ENCODE data around the gene ZKSCAN4. TPM values are rescaled to one million over a fixed set of nuclear protein-coding genes. Genes with fewer than 3 reads are reported as not detected.

The ZKSCAN4 gene
- total RNA-seq = 7.2 and 8.0 TPM in 2 replicates
- long read RNA-seq, transcript ZKSCAN4-201 (5 exons, 2,375 nt) = major isoform, 34 of 51 reads
- long read RNA-seq, partial matches to known transcripts = 4 of 51 reads
- long read RNA-seq, other reads (novel, unspliced or antisense) = 13 of 51 reads

- peaks cover 21% of the 10 kb centered on the region for H3K4me1 Mint-ChIP-seq (ENCODE audit: unreplicated experiment)
- DNase-seq (ENCODE audit: extremely low spot score, unreplicated experiment) = no peak
- no peaks in the 10 kb centered on the region for H3K27me3 Mint-ChIP-seq (ENCODE audit: unreplicated experiment)
- H3K36me3 Mint-ChIP-seq (ENCODE audit: unreplicated experiment) = peaks cover 11% of the 10 kb centered on the region
- H3K4me3 Mint-ChIP-seq (ENCODE audit: unreplicated experiment) = peak within 1 kb of the TSS; percentile 98
- H3K9me3 Mint-ChIP-seq (ENCODE audit: unreplicated experiment) = no peaks in the 10 kb centered on the region
- peak within 1 kb of the TSS; percentile 67 for H3K27ac Mint-ChIP-seq (ENCODE audit: unreplicated experiment)
- no peak for TF ChIP-seq CTCF (IDR thresholded peaks at IDR 0.05)
Measured at GRCh38 chr6:28252009-28252975, at the start of gene ZKSCAN4. TSS of gene ZKSCAN4 (minus strand) at chr6:28252269. CDS start at chr6:28251980, 289 bp downstream.

GRCh38 chr6:28296520-28297060, 44.5 kb upstream of the ZKSCAN4 start:
- H3K27ac Mint-ChIP-seq (ENCODE audit: unreplicated experiment) = no peak overlapping the region
- H3K4me3 Mint-ChIP-seq (ENCODE audit: unreplicated experiment) = no peak overlapping the region
- H3K9me3 Mint-ChIP-seq (ENCODE audit: unreplicated experiment) = peaks cover 6% of the 10 kb centered on the region
- H3K36me3 Mint-ChIP-seq (ENCODE audit: unreplicated experiment) = peaks cover 30% of the 10 kb centered on the region
- DNase-seq (ENCODE audit: extremely low spot score, unreplicated experiment) = no peak
- TF ChIP-seq CTCF (IDR thresholded peaks at IDR 0.05) = no peak
- no peaks in the 10 kb centered on the region for H3K4me1 Mint-ChIP-seq (ENCODE audit: unreplicated experiment)
- no peaks in the 10 kb centered on the region for H3K27me3 Mint-ChIP-seq (ENCODE audit: unreplicated experiment)

- H3K27me3 Mint-ChIP-seq (ENCODE audit: unreplicated experiment) = no peaks in the 10 kb centered on the region
- H3K4me3 Mint-ChIP-seq (ENCODE audit: unreplicated experiment) = no peak overlapping the region
- no peak for TF ChIP-seq CTCF (IDR thresholded peaks at IDR 0.05)
- no peaks in the 10 kb centered on the region for H3K4me1 Mint-ChIP-seq (ENCODE audit: unreplicated experiment)
- no peak for DNase-seq (ENCODE audit: extremely low spot score, unreplicated experiment)
- H3K27ac Mint-ChIP-seq (ENCODE audit: unreplicated experiment) = no peak overlapping the region
- H3K9me3 Mint-ChIP-seq (ENCODE audit: unreplicated experiment) = peaks cover 17% of the 10 kb centered on the region
- H3K36me3 Mint-ChIP-seq (ENCODE audit: unreplicated experiment) = peaks cover 27% of the 10 kb centered on the region
Measured at GRCh38 chr6:28295326-28295725, 43.3 kb upstream of the ZKSCAN4 start.

- Mint-ChIP-seq H3K27ac (ENCODE audit: unreplicated experiment) (no peak overlapping the region), H3K4me3 (ENCODE audit: unreplicated experiment) (no peak overlapping the region), H3K27me3 (ENCODE audit: unreplicated experiment) (no peaks in the 10 kb centered on the region), H3K36me3 (ENCODE audit: unreplicated experiment) (peaks cover 45% of the 10 kb centered on the region), H3K4me1 (ENCODE audit: unreplicated experiment) (no peaks in the 10 kb centered on the region), H3K9me3 (ENCODE audit: unreplicated experiment) (peaks cover 18% of the 10 kb centered on the region)
- no peak for TF ChIP-seq CTCF (IDR thresholded peaks at IDR 0.05)
- DNase-seq (ENCODE audit: extremely low spot score, unreplicated experiment) = no peak
Measured at GRCh38 chr6:28291573-28291972, 39.5 kb upstream of the ZKSCAN4 start.

- no peaks in the 10 kb centered on the region for H3K27me3 Mint-ChIP-seq (ENCODE audit: unreplicated experiment)
- peaks cover 35% of the 10 kb centered on the region for H3K36me3 Mint-ChIP-seq (ENCODE audit: unreplicated experiment)
- H3K4me1 Mint-ChIP-seq (ENCODE audit: unreplicated experiment) = peaks cover 15% of the 10 kb centered on the region
- TF ChIP-seq CTCF (IDR thresholded peaks at IDR 0.05) = no peak
- no peak for DNase-seq (ENCODE audit: extremely low spot score, unreplicated experiment)
- H3K4me3 Mint-ChIP-seq (ENCODE audit: unreplicated experiment) = peak overlapping the region; percentile 88
- no peak overlapping the region for H3K27ac Mint-ChIP-seq (ENCODE audit: unreplicated experiment)
- H3K9me3 Mint-ChIP-seq (ENCODE audit: unreplicated experiment) = peaks cover 10% of the 10 kb centered on the region
Measured at GRCh38 chr6:28282926-28283325, 30.9 kb upstream of the ZKSCAN4 start.
